HG03095 (cell line): ENCODE measurements around the gene D2HGDH.
A peak's percentile ranks its signal among the peaks of the same experiment; 100 is the strongest.
"Not testable (repeated sequence)": the region's sequence is repeated elsewhere in the genome, so short reads cannot be mapped to it uniquely, and the experiment has no call there.

Experiments
- ATAC-seq: cut with Tn5 transposase; IDR thresholded peaks from one replicate; pipeline ENCODE4 v1.9.1; 2021; ENCODE audit warnings: moderate library complexity; ENCODE audit not compliant: unreplicated experiment

Gene D2HGDH

DNA sequence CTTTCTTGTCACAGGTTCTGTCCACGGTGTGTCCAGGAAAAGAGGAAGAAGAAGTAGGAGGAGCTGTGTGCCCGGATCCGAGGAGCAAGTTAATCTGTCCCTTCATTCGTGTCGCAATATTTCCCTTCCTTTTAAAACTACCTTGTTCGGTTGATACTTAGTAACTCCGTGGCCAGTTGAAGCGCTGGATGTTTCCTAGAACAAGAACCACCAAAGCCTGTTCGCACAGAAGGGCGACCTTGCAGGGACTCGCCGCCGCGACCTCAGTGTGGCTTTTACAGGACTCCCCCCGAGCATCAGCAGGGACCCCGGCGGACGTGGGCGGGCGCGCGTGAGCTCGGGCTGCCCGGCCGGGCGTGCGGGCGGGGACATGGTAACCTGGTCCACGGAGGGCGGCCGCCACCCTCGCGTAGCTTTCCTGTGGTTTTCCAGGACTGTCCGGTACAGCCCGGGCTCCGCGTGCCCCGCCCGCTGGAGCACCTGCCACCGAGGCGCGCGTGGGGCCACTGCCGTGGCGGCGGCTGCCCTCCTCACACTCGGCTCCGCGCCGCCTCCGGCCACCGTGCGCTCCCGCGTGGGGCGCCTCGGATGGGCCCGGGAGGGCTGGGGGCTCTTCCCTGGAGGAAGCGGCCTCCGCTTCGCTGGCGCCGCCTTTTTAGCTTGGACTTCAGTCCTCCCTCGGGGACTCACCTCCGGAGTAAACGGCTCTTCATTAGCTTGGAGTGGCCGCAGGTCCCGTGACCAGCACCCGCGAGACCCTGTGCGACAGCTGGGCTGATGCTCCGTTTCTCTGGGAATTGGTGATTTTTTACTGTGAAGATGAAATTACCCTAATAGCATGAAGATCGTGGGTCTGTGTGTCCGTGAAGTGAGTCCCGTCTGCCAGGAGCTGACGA lies 9.2 kb upstream of the D2HGDH start:
- ATAC-seq: no peak

DNA sequence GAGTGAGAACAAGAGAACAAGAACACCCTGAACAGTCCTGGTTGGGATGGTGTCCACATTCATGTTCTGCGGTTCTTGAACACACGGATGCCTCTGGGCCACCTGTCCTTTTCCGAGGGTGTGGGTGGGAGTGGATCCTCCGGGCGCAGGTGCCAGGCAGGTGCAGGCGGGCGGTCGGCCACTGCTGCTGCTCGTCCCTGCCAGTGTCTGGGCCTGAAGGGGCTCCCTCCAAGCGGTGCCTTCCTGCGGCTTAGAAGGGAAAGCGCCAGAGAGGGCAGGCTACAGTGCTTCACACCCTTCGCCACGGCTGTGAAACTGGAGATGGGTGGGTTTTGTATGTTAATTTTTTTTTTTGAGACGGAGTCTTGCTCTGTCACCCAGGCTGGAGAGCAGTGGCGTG lies 8.0 kb upstream of the D2HGDH start:
- no peak for ATAC-seq

DNA sequence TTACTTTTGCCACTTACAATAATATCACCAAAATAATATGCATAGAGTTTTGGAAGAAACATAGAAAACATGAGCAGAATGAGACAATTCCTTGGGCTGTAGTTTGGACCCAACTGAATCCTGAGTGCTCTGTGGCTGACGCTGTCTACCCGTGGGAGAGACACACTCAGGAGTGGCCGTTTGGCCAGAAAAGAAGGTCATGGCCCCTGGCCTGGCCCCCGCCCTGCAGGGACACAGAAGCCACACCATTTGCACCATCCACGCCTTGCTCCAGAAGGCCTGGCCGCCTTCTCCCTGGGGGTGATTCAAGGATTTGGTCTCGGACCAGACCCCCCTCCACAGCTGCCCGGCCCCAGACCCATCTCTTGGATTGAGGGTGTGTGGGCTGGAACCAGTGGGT lies 6.4 kb upstream of the D2HGDH start:
- no peak for ATAC-seq

DNA sequence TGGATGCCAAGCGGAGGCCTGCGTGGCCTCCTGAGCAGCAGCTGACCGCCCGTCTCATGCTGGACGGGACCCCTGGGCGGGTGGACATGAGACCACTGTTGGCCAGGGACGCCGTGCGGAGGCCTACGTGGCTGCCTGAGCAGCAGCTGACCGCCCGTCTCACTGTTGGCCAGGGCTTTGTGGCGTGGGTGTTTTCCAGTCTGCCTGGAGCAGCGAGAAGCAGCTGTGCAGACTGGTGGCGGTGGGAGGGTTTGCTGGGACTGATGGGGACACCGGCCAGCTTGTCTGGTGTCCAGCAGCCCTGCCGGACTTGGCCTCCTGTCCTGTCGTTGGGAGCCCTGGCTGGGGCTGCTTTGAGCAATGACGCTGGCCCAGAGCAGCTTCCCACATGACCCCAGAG lies 5.8 kb upstream of the D2HGDH start:
- no peak for ATAC-seq

DNA sequence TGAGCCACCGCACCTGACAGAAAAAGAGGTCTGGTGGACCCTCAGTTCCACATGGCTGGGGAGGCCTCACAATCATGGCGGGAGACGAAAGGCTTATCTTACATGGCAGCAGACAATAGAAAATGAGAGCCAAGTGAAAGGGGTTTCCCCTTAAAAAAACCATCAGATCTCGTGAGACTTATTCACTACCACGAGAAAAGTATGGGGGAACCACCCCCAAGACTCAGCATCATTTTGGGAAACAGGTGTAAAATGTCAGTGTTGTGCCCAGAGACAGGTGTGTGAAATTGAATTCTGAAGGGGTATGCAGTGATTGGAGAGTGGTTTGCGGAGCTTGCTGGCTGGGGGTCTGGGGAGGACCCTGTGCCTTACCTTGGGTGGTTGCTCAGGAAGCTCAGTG lies 4.6 kb upstream of the D2HGDH start:
- ATAC-seq: no peak

DNA sequence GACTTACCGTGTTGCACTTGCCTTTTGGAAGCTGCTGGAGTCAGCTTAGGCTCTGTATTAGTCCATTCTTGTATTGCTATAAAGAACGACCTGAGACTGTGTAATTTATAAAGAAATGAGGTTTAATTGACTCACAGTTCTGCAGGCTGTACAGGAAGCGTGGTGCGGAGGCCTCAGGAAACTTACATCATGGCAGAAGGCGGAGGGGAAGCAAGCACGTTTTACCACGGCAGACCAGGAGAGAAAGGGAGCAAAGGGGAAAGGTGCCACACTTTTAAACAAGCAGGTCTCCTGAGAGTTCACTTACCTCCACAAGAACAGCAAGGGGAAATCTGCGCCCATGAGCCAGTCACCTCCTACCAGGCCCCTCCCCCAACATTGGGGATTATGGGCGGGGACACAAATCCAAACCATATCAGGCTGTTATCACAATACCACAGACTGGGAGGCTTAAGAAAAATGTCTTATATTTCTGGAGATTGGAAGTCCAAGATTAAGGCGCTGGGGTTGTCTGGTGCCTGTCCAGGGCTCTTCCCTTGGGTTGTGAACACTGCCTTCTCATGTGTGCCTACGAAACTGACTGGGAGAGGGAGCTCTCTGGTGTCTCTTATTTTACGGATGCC lies 3.6 kb upstream of the D2HGDH start:
- no peak for ATAC-seq

DNA sequence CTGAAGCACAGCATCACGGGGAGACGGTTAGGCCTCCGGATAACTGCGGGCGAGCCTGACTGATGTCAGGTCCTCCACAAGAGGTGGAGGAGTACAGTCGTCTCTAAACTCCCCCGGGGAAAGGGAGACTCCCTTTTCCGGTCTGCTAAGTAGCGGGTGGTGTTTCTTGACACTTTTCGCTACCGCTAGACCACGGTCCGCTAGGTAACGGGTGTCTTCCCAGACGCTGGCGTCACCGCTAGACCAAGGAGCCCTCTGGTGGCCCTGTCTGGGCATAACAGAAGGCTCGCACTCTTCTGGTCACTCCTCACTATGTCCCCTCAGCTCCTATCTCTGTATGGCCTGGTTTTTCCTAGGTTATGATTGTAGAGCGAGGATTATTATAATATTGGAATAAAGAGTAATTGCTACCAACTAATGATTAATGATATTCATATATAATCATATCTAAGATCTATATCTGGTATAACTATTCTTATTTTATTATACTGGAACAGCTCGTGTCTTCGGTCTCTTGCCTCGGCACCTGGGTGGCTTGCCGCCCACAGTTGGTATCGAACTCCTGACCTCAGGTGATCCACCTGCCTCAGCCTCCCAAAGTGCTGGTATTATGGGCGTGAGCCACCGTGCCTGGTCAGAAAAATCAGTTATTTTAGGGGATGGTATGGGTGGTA lies 1.8 kb upstream of the D2HGDH start:
- not testable (repeated sequence) for ATAC-seq

DNA sequence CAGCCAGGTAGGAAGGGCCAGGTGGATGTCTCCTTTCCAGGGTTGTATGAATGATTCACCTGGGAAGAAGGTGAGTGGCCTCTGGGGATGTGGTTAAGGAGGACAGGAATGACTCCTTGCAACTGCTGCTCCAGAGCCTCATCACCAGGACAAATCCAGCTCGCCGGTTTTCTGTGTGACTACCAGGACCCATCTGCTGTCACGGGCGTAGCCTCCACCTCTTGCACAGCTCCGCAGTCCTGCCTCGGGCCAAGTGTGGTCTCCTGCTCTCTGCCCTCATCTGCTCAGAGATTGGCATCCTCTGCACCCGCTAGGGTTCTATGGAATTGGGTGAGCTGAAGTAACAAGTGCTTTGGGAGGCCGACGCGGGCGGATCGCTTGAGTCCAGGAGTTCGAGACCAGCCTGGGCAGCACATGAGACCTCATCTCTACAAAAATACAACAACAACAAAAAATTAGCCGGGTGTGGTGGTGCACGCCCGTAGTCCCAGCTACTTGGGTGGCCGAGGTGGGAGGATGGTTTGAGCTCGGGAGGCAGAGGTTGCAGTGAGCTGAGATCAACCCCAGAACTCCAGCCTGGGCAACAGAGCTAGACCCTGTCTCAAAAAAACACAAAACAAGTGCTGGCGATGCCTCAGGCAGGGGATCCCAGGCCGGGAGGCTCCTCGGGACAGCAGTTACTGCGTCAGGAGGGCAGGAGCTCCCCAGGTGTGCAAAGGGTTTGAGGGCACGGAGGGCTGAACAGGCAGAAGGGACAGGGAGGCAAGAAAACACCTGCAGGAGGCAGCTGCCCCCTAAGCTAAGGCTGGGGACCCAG lies 831 bp upstream of the D2HGDH start:
- ATAC-seq: no peak

DNA sequence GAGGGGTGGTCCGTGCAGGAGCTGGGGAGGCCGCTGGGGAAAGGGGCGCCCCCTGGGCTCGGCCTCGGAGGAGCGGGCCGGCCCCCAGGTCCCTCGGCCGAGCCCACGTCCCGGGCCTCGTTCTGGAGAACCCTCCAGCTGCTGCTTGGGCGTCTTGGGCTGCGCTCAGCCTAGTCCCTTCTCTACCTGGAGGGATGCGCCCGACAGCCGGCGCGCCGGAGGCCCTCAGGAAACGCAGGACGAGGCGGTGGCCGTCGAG lies 293 bp upstream of the D2HGDH start:
- ATAC-seq: peak; percentile 25

DNA sequence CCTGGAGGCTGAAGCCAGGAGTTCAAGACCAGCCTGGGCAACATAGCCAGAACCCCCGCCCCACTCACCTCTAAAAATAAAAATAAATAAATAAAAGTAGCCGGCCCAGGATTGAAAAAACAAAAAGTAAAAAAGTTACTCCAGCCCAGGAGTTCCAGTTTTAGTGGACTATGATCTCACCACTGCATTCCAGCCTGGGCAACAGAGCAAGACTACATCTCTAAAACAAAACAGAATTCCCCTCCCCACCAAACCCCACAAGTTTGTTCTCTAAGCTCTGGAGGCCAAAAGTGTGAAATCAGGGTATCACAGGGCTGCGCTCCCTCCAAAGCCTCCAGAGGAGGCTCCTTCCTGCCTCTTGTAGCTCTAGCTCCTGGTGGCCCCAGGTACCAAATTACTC lies 1.7 kb downstream of the D2HGDH start:
- ATAC-seq: no peak

DNA sequence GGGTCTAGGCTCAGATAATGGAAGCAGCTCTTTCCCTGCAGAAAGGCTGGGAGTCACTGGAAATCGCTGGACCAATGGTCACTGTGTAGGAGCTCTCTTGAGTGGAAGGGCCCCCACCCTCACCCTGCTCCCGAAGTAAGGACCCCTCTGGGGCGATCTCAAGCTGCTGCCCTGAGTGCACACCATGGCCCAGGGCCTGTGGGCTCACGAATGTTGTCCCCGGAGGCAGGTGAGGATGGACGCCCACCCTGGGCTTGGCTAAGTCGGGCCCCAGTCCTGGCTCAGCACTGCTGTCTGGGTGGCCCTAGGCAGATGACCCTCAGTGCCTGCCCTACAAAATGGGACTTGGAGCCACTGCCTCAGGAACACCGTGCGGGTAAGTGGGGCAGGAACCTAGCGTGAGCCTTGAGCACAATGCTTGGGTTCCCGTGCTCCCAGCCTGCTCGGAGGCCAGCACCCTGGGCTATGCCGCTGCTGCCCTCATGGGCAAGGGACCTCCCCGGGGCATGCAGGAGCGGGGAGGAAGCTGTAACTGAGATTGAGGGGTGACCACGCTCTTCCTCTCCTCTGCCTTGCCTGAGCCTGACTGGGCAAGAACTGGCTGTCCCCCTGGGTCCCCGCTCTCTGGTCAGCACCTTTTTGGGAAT lies 3.7 kb downstream of the D2HGDH start:
- ATAC-seq: no peak

DNA sequence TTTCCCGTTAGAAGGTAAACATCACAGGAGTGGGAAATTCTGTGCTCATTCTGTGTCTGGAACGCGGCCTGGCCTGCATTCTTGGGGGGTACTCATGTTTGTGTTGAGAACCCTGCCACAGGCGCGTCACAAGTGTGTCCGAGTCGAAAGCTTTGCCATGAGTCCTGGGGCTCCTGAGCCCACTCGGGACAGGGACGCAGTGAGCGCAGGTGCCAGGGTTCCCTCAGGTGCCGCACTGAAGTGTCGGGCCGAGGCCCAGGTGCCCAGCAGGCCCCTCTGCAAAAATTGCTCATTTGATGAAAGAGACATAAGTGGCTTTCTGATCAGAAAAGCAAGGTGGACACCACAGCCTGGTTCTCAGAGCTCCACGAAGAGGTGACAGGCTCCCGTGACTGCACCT lies 4.7 kb downstream of the D2HGDH start:
- no peak for ATAC-seq

DNA sequence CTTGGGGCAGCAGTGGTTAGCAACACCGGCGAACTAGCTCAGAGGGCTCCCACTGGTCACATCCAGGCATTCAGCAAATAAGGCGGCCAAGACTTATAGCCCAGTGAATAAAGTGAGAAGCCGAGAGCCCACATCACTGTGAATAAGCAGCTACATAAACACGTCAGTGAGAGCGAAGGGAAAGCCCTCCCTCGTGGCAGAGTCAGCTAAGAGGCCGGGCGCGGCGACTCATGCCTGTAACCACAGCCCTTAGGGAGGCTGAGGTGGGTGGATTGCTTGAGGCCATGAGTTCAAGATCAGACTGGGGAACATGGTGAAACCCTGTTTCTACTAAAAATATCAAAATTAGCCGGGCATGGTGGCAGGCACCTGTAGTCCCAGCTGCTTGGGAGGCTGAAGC lies 5.2 kb downstream of the D2HGDH start:
- ATAC-seq: no peak

DNA sequence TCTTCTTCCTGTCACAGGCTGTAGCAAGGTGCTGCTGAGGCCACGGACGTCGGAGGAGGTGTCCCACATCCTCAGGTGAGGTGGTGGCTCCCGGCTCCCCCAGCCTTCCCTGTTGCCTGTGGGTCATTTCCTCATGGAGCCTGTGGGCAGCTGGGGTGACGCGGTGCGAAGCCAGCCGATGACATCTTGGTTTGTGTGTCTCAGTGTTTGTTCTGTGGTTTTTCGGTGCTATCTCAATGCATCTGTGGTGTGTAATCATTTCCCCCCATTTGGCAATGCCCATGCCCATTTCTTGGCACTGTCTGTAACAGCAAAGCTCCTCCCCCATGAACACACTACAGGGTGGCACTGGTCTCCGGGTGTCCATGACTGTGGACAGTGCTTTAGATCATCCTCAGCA lies 6.6 kb downstream of the D2HGDH start:
- no peak for ATAC-seq

DNA sequence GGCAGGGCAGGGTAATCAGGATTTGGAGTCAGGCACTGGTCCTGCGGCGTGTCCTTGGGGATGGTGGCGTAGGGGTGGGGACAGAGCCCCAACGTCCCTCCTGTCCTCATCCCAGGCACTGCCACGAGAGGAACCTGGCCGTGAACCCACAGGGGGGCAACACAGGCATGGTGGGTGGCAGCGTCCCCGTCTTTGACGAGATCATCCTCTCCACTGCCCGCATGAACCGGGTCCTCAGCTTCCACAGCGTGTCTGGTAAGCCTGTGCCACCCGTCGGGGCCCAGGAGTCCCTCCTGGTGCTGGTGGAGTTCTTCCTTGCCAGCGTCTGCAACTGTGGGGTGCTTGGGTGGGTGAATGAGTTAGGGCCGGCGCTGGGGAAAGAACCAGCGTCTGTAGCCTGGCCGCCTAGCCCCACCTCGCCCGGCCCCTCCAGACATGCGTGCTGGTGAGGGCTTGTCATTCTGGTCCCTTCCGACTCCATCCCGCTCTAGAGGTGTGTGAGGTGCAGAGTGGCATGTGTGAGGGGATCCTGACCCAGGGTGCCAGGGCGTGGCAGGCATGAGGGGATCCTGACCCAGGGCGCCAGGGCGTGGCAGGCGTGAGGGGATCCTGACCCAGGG lies 8.0 kb downstream of the D2HGDH start:
- no peak for ATAC-seq

DNA sequence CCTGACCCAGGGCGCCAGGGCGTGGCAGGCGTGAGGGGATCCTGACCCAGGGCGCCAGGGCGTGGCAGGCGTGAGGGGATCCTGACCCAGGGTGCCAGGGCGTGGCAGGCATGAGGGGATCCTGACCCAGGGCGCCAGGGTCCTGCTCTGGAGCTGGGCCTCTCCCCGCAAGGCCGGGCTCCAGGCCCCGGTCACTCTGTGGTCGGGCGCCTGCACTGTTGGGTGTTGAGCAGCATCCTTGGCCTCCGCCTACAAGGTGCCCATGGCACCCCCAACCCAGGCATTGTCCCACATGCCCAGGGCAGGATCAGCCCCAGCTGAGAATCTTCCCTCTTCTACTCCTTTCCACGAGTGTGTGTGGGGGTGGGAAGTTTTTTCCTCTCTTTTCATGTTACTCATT lies 8.6 kb downstream of the D2HGDH start:
- ATAC-seq: not testable (repeated sequence)

DNA sequence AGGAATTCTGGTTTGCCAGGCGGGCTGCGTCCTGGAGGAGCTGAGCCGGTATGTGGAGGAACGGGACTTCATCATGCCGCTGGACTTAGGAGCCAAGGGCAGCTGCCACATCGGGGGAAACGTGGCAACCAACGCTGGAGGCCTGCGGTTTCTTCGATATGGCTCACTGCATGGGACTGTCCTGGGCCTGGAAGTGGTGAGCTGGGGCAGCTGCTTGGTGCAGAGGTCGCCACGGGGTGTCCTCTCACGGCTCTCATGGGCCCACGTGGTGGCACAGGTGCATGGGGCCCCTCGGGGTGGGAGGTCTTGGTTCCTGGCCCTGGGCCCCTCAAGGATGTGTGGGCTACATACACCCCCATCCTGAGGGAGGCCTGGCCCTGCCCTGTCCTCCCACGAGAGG lies 9.2 kb downstream of the D2HGDH start:
- no peak for ATAC-seq

DNA sequence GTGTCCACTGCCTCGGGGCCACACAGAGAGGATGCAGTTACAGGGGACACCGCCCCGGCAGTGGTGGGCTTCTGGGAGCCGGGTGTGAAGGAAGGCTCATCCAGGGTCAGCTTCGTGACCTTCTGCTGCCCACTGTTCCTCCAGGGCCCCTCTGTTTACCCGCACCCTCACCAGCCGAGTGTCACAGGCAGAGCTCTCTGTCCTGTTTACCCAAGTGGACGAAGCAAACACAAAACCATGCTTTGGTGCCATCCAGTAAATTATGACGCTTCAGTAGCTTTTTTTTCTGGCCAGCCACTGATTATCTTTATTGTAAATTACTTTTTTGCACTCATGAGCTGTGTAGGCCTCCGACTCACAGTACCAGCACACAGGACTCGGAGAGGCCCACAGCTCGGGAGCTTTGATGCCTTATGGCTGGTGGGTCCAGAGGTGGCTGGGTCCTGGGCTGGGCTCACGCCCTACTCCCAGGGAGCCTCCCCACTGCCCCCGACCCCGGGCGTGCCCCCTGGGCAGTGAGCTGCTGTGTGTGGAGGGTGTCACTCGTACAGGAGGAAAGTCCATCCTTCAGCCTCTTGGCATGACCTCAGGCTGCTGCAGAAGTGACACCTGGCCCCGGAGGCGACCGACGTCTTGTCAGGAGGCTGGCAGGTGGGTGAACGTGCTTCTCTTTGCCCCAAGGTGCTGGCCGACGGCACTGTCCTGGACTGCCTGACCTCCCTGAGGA lies 9.8 kb downstream of the D2HGDH start:
- ATAC-seq: no peak

DNA sequence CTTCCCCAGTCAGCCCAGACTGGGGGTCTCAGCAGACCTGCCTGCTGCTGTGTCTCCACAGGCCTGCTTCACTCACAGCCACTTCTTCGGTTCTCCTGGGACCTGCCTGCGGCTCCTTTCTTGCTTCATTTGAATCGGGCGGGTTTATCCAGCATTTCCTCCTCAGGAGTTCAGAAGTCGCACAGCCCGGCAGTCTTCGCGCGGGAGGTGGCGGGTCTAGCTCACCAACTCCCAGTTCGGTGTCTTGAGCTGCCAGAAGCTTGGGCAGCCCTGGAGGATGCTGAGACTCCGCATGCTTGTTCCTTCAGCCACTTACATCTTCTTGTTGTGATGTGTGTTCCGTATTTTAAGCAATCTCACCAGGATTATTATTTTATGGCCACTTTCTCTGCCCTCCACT lies 10.8 kb downstream of the D2HGDH start:
- no peak for ATAC-seq

DNA sequence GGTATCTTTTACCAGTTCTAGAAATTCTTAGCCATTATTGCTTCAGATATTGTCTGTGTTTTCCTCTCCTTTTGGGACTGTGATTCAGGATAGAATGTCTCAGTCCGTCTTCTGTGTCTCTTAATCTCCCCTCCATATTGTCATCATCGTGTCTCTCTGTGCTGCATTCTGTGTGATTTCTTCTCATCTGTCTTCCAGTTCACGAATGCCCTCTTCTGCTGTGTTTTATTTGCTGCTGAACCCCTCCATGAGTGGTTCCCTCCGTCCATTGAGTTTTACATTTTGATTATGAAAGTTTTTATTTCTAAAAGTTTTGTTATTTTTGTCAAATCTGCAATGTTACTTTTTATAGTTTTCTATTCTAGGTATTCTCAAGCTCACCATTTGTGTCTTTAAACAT lies 11.7 kb downstream of the D2HGDH start:
- ATAC-seq: no peak
